ENCODE results near the gene PAK6. TPM values are rescaled to one million over a fixed set of nuclear protein-coding genes. Genes with fewer than 3 reads are reported as not detected.

The PAK6 gene
- total RNA-seq, 1 experiment from 2014 or later, result 7.9 TPM

DNA sequence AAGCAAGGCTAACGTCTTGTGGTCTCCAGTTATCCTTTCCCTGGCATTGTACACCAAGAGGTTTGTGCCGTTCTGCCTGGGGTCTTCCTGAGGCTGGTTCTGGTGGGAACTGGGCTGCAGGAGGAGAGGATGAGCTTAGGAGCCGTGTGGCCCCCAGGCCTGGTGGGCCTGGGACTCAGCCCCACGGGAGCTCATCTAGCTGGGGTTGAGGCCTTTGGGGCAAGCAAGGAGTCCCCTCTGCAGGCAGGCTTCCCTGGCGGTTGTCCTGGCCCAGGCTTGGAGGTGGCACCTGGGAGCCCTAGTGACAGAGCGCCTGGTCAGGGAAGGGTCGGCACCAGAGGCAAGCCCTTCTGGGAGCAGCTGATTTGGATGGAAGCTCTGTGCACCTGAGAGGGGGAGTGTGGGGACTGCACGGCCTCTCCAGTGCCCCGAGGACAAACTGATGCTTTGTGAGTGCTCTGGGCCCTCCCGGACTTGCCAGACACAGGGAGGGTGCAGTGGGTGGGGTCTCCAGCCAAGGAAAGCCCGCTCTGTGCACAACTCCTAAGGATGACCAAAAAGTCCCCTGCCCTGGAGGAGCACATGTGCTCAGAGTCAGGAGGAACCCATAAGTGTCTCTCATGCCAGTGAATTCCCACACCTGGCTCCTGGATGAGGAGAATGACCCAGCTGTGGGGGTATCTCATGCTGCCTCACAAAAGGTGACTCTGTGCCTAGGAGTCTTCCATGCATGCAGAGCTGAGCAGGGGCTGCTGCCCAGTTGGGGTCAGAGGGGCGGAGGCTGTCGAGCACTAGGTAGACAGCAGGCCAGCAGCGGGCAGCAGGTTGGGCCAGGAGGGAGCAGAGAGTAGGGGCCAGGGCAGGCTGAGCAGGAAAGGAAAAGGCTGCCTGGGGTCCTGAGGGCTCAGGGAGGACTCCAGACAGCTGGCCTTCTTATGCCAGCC, 2.7 kb downstream of the PAK6 start:
- no peak for DNase-seq (ENCODE audit: low read depth)

DNA sequence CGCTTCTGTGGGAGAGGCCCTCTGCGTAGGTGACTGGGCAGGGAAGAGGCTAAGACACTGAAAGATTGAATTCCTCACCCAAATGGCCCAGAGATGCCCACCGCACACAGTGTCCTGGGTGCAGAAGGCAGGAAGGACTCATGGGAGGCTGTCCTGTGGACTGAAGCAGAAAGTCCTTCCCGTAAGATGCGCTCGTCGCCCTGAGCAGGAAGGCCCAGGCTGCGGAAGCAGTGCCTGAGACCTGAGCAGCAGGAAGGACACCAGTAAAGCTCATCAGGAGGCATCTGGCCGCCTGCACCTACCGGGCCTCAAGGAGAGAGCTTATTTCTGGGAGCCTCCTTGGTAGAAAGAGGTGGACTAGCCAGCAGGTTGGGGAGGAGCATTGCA, 3.3 kb downstream of the PAK6 start:
- DNase-seq (ENCODE audit: low read depth), result no peak

DNA sequence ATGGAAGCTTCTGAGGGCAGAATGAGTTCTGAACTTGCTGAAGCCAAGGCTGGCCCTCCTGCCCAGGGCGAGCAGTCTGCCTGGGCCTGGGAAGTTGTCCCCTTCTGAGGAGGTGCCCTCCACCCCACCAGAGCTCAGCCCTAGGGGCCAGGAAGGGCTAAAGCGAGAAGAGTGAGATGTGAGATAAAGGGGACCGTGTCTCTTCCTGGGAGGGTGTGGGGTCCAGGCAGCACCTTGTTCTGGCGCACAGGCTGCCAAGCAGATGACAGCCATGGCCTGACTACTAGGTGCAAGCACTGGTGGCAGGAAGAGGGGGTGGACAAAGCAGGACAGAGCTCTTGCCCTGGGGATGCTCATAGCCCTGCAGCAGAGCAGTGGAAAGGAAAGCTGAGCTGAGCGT, 3.7 kb downstream of the PAK6 start:
- no peak for DNase-seq (ENCODE audit: low read depth)

DNA sequence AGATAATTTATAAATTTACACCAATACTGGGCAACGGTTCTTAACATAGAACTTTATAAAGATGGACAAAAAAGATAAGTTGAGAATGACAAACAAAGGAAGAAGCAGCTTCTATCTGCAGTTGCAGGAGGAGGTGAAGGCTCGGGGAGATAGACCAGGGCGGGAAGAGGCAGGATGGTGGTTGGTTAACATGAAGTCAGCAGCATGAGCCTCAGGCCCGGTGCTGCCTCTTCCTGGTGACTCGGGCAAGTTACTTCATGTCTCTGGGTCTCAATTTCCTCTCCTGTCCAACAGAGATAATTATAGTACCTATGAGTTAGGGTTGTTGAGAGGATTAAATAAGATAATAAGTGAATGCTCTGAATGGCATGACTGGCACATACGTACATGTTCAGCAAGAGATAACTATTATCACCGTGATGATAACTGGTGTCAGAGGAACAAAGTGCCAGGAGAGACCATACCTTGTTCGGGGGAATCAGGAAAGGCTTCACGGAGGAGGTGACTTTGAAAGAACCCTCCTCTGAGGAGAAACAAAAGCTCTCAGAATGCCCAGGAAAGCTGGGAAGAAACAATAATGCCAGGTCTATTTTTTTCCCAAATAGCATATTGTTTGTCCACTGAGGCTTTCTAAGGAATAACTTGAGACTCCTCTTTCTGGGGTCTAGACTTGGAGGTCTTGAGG, 4.4 kb downstream of the PAK6 start:
- DNase-seq (ENCODE audit: low read depth), result no peak

DNA sequence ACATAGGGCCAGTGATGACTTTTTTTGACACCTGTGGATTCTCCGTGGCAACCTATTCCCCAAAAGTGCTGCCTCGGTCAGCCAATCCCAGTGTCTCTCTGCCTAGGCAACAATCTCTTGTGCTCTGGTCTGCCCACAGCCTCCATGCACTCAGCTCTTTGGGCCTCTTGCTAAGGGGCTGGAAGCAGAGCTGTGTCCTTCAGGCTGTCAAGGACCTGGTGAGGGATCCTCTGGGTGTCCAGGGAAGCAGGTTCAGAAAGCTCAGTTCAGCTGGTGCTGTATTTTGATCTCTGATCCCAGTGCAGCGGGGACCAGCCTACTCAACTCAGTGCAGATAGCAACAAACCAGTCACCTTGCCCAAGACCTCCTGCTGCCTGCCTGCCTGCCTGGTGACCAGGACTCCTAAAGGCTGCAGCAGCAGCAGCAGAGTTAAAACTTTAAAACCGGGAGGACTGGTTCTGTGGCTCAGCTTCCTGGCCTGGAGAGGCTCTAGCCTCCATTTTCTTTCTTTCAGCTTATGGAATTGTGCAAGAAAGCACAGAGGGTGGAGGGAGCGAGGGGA, 6.2 kb downstream of the PAK6 start:
- DNase-seq (ENCODE audit: low read depth), result no peak

- no peak for DNase-seq (ENCODE audit: low read depth)
Observed at GRCh38 chr15:40245666-40246450, 7.0 kb downstream of the PAK6 start.

DNA sequence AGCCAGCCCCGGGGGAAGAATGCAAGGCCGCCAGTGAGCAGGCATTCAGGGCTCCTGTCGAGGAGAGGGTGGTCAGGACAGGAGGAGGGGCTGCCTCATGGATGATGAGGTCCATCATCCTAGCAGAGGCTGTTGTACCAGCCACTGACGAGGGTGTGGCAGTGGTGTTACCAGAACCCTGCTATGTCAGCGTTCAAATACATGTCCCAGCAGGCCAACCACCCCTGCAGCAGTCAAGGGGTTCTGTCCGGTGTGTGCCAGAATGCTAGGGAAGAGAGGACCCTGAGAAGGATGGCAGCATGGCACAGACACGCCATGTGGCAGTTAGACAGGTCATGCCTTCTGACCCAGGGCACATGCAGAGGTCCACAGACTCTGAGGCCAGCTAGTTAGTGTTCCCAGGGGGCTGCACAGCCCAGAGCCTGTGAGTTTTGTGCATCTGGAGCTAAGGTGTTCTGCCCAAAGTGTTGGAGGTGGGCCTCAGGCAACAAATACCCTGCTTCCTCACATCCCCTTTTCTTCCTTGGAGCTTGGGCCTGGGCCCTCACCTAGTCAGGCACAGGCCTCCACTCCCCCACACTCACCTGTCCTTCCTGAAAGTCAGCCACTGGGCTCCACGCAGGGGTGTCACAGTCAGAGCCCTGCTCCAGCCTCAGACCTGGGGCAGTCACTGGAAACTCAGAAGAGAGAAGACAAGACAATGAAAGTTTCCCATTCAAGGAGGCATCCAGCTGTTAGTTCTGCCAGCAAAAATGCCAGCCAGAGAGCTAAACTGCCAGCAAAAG, 7.8 kb downstream of the PAK6 start:
- DNase-seq (ENCODE audit: low read depth), result no peak

DNA sequence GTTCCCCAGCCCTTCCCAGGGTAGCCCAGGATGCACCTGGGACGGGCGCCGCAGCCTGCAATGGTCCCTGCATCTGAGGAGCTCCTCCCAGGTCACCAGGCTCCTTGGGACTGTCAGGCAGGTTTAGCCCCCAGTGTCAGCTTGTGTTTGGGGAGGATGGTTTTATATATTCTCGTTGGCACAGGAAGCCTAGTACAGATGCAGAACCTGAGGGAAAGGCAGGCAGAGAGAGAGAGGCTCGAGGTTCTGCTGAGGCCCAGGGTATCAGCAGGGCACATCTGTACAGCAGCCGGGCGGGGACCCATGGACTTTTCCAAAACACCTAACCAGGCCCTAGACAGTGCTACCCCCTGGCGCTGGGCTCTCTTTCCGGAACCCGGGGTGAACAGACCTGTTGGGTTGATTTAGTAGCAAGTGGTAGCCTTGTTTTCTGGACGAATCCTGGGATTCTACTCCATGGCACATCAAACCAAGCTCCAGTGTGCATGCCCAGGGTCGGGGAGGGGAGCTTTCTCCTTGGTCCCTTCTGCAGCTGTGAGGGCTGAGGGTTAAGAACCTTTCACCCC, 8.6 kb downstream of the PAK6 start:
- DNase-seq (ENCODE audit: low read depth), result no peak

GRCh38 chr15:40248006-40248783, 9.3 kb downstream of the PAK6 start:
- no peak for DNase-seq (ENCODE audit: low read depth)

DNA sequence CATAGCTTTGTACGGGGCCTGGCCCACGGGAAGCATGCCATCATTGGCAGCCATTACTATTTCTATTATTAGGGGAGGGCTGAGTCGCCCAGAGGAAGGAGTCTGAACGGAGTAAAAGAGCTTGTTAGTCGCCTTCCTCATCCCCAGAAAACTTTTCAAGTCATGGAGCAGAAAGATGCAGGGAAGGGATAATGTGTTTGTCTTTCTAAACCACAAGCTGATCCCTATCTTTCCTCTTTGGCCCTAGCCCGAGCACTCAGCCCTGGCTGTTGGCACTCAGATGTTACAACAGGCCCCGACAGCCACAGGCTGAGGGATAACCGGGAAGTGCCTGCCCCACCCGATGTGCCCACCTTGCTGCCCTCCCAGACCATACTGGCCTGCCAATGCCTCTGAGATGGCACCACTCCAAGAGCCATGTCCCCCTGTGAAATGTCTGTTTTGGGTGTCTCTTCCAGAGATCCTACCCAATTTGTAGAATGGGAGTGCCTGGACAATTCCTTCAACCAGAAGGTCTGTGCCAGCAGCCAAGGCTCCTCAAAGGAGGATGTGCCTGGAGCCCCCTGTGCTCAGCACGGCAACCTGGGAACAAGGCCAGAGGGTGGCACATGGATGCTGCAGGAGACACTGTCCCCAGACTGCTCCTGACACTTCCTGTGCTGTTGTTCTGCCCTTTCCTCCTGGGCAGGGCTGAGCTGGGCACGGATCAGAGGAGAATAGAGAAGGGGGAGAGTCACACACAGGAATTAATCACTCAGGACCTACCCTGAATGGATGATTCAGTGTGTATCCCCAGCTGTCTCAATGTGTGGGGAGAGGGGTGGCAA, 10.8 kb downstream of the PAK6 start:
- DNase-seq (ENCODE audit: low read depth), result peak; percentile 93

- no peak for DNase-seq (ENCODE audit: low read depth)
Observed at GRCh38 chr15:40250304-40250656, 11.4 kb downstream of the PAK6 start.

DNA sequence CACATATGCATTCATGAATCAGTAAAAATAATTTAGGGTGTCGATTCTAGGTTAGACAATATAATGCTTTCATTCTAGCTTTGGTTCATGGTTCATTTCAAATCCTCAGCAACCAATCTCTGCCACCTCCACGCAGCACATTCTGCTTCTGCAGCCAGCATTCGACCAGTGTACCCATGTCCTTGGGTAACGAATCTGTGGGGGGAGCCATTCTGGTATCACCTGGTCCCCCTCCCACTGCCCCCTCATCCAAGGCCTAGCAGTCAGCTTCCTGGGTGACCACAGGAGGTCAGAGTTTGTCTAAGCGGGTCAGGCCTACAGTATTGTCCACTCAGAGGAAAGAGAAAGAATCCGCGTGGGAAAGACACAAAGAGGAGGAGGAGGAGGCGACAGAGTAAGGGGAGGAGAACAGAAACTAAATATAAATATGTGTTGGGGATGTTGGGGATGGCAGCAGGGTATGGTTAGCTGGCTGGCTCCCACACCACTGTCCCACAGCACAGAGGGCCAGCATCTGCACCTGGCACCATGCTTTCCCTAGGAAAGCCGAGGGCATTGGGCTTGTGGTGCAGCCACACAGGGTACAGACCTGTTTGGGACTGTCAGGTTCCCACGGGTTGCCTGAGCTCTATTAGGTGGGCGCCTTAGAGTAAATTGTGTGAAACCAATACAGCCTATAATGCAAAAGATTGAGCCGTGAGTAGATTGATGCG, 12.1 kb downstream of the PAK6 start:
- DNase-seq (ENCODE audit: low read depth), result no peak

DNA sequence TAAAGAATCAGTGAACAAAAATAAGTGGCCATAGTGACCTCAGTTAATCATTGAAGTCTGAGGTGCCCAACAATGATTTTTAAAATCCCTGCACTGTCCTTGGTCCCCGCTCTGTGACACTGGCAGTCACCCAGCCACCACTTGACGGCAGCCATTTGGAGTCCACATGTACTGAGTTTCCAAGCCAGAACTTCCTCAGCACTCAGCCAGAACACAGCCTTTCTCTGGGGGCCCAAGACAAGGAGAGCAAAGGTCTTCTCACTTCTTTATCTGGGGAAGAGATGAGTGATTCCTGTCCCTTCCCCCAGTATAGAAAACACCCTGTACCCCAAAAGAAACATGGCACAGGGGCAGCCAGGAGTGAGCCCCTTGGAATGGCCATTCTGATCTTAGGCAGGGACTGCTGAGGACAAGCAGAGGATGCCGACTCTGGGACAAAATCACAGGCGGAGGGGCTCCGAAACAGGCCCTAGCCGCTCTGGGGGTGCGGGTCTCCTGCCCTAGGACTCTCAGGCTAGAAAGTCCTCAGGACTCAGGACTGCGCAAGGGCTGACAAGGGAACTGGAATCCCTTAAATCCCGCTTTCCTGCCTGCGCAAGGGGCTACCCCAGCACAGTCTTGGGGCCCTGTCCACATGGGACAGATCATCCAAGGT, 12.8 kb downstream of the PAK6 start:
- no peak for DNase-seq (ENCODE audit: low read depth)

- DNase-seq (ENCODE audit: low read depth), result no peak
Observed at GRCh38 chr15:40252141-40252437, 13.2 kb downstream of the PAK6 start.

DNA sequence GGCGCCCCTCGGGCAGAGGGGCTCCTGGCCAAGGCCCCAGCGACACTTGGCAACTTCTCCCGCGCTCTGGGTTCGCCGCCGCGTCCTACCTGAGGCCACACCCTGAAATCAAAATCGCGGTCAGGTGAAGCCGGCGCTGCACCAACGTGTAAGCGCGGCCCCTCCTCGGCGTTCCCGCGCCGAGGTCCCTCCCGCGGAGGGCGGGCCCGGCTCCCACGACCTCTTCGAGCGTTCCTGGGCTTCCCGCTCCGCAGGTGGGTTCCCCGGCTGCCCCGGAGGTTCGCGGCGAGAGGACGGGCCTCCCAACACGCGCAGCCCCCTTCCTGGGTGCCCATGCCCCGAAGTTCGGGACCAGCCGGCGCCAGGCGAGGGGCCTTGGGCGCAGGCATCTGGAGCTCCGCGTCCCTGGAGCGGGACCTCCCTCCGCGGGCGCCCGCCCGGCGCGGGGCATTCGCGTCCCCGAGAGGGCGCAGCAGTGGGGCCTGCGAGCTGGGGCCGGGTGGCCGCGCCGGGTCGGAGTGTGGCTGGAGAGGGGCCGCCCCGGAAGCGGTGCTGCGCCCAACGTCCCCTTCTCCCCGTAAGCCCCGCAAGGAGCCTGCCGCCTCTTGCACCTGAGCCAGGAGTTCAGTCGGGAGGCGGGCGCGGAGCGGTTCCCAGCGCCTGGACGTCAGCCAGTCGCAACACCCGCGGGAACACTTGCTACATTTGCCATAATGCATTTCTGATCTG, 13.7 kb downstream of the PAK6 start:
- peak; percentile 24 for DNase-seq (ENCODE audit: low read depth)

DNA sequence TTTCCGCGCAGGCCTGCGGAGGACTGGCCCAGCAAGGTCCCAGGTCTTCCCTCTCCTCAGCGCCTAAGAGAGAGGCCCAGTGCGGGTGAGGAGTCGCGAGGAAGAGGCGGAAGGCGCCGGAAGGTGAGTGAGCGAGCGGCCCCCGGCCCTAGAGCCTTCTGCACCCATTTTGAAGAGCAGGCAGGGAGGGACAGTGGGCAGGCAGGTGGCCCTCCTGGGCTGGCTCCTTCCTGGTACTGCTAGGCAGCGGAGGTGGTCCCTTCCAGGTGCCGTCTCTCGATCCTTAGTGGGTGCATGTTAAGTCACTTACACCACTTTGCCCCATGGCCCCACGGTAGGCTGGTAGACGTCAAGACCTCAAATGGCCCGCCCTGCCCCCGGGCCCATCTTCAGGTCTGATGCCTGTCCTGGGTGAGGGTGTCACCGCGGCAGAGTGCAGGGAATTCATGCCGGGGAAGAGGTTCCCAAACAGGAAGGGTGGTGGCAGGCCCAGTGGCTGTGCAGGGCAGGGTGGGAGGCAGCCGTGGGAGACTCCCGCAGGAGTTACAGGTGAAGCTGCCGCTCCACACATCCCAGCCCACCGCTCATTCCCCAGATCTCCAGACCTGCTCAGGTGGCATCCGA, 14.4 kb downstream of the PAK6 start:
- no peak for DNase-seq (ENCODE audit: low read depth)

DNA sequence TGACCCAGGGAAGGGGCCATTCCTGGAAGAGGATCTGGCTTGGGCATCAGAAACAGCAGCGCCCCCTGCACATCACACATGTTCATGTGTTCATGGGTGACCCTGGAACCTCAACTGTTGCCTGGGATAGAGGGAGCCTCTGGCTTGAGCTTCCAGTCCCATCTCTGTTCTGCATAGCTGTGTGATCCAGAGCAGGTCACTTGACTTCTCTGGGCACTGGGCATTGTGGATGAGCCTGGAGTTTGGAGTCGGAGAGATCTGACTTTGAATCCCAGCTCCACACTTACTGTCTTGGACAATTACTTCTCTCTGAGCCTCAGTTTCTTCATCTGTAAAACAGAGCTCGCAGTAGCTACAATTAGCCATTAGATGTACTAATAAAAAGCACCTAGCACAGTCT, 15.6 kb downstream of the PAK6 start:
- no peak for DNase-seq (ENCODE audit: low read depth)

Measured in RPMI7951 (cell line).